Measurements from ENCODE around the gene PLXNB2. TPM values are rescaled to one million over a fixed set of nuclear protein-coding genes. Genes with fewer than 3 reads are reported as not detected.
A peak's percentile ranks its signal among the peaks of the same experiment; 100 is the strongest.

Gene PLXNB2
- polyA plus RNA-seq, 3 donors, result 38.2 to 368 (median 70.5) TPM

GRCh38 chr22:50269970-50270665 is 37.3 kb downstream of the PLXNB2 start, which contains the start of gene MAPK11:
Gene MAPK11, minus strand, starts transcription at chr22:50270380. Its CDS starts 88 bp downstream, at chr22:50270292.
- H3K27me3 ChIP-seq (ENCODE audit: control insufficient read depth in 2 of 2, insufficient read depth in 2 of 2, low read length in 2 of 2), result peaks cover 25 to 46% of the 10 kb centered on the region in 2 donors
- under 1% methylated on average over 83 of the region's 92 CpGs for WGBS (ENCODE audit: insufficient coverage)
- Mint-ChIP-seq H3K27me3 (ENCODE audit: low read depth in 3 of 3) (peaks cover 38 to 68% (median 57%) of the 10 kb centered on the region in 3 donors), H3K4me3 (peak within 1 kb of the TSS; percentile 64 to 78), H3K36me3 (peaks cover 16 to 17% of the 10 kb centered on the region in 2 donors), H3K9me3 (peaks cover 0 to 27% (median 7%) of the 10 kb centered on the region in 7 donors), H3K4me1 (peaks cover 23% of the 10 kb centered on the region), H3K27ac (no peak within 1 kb of the TSS)
- H3K27ac ChIP-seq (ENCODE audit: low read depth in 1 of 2, low read length in 2 of 2), result no peak within 1 kb of the TSS
- no peaks in the 10 kb centered on the region for H3K79me2 ChIP-seq (ENCODE audit: insufficient read depth, low read length)
- no peak within 1 kb of the TSS for H3K9ac ChIP-seq (ENCODE audit: insufficient read depth, low read length, poor library complexity, severe bottlenecking)
- intact Hi-C loops (cut with micrococcal nuclease), result no loop called here
- H3K4me3 ChIP-seq (replicated peaks in 1 of 3; ENCODE audit: low read depth in 2 of 3, low read length in 3 of 3), result peak within 1 kb of the TSS; percentile 17 to 70 (median 21)
- H3K4me1 ChIP-seq (ENCODE audit: control insufficient read depth in 1 of 2, insufficient read depth in 2 of 2, low read length in 2 of 2), result peaks cover 25 to 38% of the 10 kb centered on the region in 2 donors
- H3K4me2 ChIP-seq (replicated peaks; ENCODE audit: extremely low read depth, low read length, poor library complexity, severe bottlenecking), result peak within 1 kb of the TSS; percentile 80
- H3K36me3 ChIP-seq (replicated peaks in 1 of 2; ENCODE audit: control insufficient read depth in 1 of 2, insufficient read depth in 2 of 2, low read length in 2 of 2), result peaks cover 8% of the 10 kb centered on the region in 2 donors
- TF ChIP-seq, protein P1, sequence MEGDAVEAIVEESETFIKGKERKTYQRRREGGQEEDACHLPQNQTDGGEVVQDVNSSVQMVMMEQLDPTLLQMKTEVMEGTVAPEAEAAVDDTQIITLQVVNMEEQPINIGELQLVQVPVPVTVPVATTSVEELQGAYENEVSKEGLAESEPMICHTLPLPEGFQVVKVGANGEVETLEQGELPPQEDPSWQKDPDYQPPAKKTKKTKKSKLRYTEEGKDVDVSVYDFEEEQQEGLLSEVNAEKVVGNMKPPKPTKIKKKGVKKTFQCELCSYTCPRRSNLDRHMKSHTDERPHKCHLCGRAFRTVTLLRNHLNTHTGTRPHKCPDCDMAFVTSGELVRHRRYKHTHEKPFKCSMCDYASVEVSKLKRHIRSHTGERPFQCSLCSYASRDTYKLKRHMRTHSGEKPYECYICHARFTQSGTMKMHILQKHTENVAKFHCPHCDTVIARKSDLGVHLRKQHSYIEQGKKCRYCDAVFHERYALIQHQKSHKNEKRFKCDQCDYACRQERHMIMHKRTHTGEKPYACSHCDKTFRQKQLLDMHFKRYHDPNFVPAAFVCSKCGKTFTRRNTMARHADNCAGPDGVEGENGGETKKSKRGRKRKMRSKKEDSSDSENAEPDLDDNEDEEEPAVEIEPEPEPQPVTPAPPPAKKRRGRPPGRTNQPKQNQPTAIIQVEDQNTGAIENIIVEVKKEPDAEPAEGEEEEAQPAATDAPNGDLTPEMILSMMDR (IDR thresholded peaks at IDR 0.05), result no peak
- peaks cover 7 to 10% of the 10 kb centered on the region in 2 donors for H3K9me3 ChIP-seq (replicated peaks in 1 of 2; ENCODE audit: control insufficient read depth in 1 of 2, insufficient read depth in 1 of 2, low read length in 2 of 2)
- peaks cover 60% of the 10 kb centered on the region for H4K20me1 ChIP-seq (ENCODE audit: insufficient read depth, low read length)
- H2AFZ ChIP-seq (ENCODE audit: insufficient read depth, low read depth, low read length, poor library complexity, severe bottlenecking), result no peak within 1 kb of the TSS
- DNase-seq, result peak in 1 of 3 donors; percentile 41

GRCh38 chr22:50269573-50269969 is 37.9 kb downstream of the PLXNB2 start:
- TF ChIP-seq, protein P1 (IDR thresholded peaks at IDR 0.05), result no peak
- 4% methylated on average over 17 of the region's 18 CpGs for WGBS (ENCODE audit: insufficient coverage)
- no peak overlapping the region for H3K27ac ChIP-seq (ENCODE audit: low read depth in 1 of 2, low read length in 2 of 2)
- intact Hi-C loops (cut with micrococcal nuclease), result no loop called here
- peak overlapping the region; percentile 64 to 78 for H3K4me3 Mint-ChIP-seq
- H3K27ac Mint-ChIP-seq, result no peak overlapping the region
- H3K27me3 Mint-ChIP-seq (ENCODE audit: low read depth in 3 of 3), result peaks cover 41 to 74% (median 60%) of the 10 kb centered on the region in 3 donors
- no peak overlapping the region for H2AFZ ChIP-seq (ENCODE audit: insufficient read depth, low read depth, low read length, poor library complexity, severe bottlenecking)
- peaks cover 25 to 38% of the 10 kb centered on the region in 2 donors for H3K4me1 ChIP-seq (ENCODE audit: control insufficient read depth in 1 of 2, insufficient read depth in 2 of 2, low read length in 2 of 2)
- H3K4me3 ChIP-seq (replicated peaks in 1 of 3; ENCODE audit: low read depth in 2 of 3, low read length in 3 of 3), result peak overlapping the region in 1 of 3 experiments; percentile 70
- H3K4me2 ChIP-seq (replicated peaks; ENCODE audit: extremely low read depth, low read length, poor library complexity, severe bottlenecking), result peak overlapping the region; percentile 80
- peaks cover 7 to 10% of the 10 kb centered on the region in 2 donors for H3K9me3 ChIP-seq (replicated peaks in 1 of 2; ENCODE audit: control insufficient read depth in 1 of 2, insufficient read depth in 1 of 2, low read length in 2 of 2)
- no peak for DNase-seq
- H3K36me3 ChIP-seq (replicated peaks in 1 of 2; ENCODE audit: control insufficient read depth in 1 of 2, insufficient read depth in 2 of 2, low read length in 2 of 2), result peaks cover 4% of the 10 kb centered on the region in 2 donors
- H3K79me2 ChIP-seq (ENCODE audit: insufficient read depth, low read length), result no peaks in the 10 kb centered on the region
- H3K9ac ChIP-seq (ENCODE audit: insufficient read depth, low read length, poor library complexity, severe bottlenecking), result no peak overlapping the region
- peaks cover 12 to 13% of the 10 kb centered on the region in 2 donors for H3K36me3 Mint-ChIP-seq
- H3K27me3 ChIP-seq (ENCODE audit: control insufficient read depth in 2 of 2, insufficient read depth in 2 of 2, low read length in 2 of 2), result peaks cover 25 to 46% of the 10 kb centered on the region in 2 donors
- peaks cover 0 to 27% (median 7%) of the 10 kb centered on the region in 7 donors for H3K9me3 Mint-ChIP-seq
- peaks cover 23% of the 10 kb centered on the region for H3K4me1 Mint-ChIP-seq
- H4K20me1 ChIP-seq (ENCODE audit: insufficient read depth, low read length), result peaks cover 56% of the 10 kb centered on the region
